GM19463 (cell line): ENCODE results near the gene SPRY4.
A peak's percentile ranks its signal among the peaks of the same experiment; 100 is the strongest.
"Not testable (repeated sequence)": the region's sequence is repeated elsewhere in the genome, so short reads cannot be mapped to it uniquely, and the experiment has no call there.

Experiments
- ATAC-seq: cut with Tn5 transposase; IDR thresholded peaks from one replicate; pipeline ENCODE4 v1.9.1; 2021; ENCODE audit warnings: mild to moderate bottlenecking, moderate library complexity; ENCODE audit not compliant: unreplicated experiment

The SPRY4 gene

GRCh38 chr5:142316051-142316450, 8.8 kb downstream of the SPRY4 start:
- ATAC-seq: no peak

GRCh38 chr5:142315096-142315900, 9.5 kb downstream of the SPRY4 start:
- ATAC-seq: no peak

GRCh38 chr5:142314606-142315005, 10.2 kb downstream of the SPRY4 start:
- no peak for ATAC-seq

GRCh38 chr5:142314109-142314508, 10.7 kb downstream of the SPRY4 start:
- ATAC-seq: no peak

- ATAC-seq: peak; percentile 45
Measured at GRCh38 chr5:142313682-142314081, 11.1 kb downstream of the SPRY4 start.

GRCh38 chr5:142313275-142313674, 11.5 kb downstream of the SPRY4 start:
- no peak for ATAC-seq

- no peak for ATAC-seq
Measured at GRCh38 chr5:142312399-142312798, 12.4 kb downstream of the SPRY4 start.

GRCh38 chr5:142311725-142312124, 13.1 kb downstream of the SPRY4 start:
- ATAC-seq: no peak

- no peak for ATAC-seq
Measured at GRCh38 chr5:142310803-142311202, 14.0 kb downstream of the SPRY4 start.

GRCh38 chr5:142309747-142310318, 15.0 kb downstream of the SPRY4 start:
- no peak for ATAC-seq

- no peak for ATAC-seq
Measured at GRCh38 chr5:142308358-142308757, 16.5 kb downstream of the SPRY4 start.

GRCh38 chr5:142307146-142307890, 17.5 kb downstream of the SPRY4 start:
- no peak for ATAC-seq

GRCh38 chr5:142306077-142306502, 18.7 kb downstream of the SPRY4 start:
- ATAC-seq: no peak

GRCh38 chr5:142305211-142305610, 19.6 kb downstream of the SPRY4 start:
- ATAC-seq: no peak

- no peak for ATAC-seq
Measured at GRCh38 chr5:142304013-142304701, 20.7 kb downstream of the SPRY4 start.

- no peak for ATAC-seq
Measured at GRCh38 chr5:142303565-142303964, 21.3 kb downstream of the SPRY4 start.

GRCh38 chr5:142301540-142301939, 23.3 kb downstream of the SPRY4 start:
- ATAC-seq: no peak

- ATAC-seq: no peak
Measured at GRCh38 chr5:142300677-142301076, 24.1 kb downstream of the SPRY4 start.

GRCh38 chr5:142298789-142299188, 26.0 kb downstream of the SPRY4 start:
- no peak for ATAC-seq

- ATAC-seq: not testable (repeated sequence)
Measured at GRCh38 chr5:142297786-142298185, 27.0 kb downstream of the SPRY4 start.

- no peak for ATAC-seq
Measured at GRCh38 chr5:142296914-142297417, 27.9 kb downstream of the SPRY4 start.
